KMS-11 (cell line): ENCODE measurements around the gene FAM184B.

ENCODE experiments used
- H2AFZ ChIP-seq: fragments of 200-600 bp; sonication (generic); 2 replicates; pipeline ENCODE4 v1.6.1; 2016; ENCODE audit warnings: antibody characterized with exemption, mixed run types, low read depth
- H3K27ac ChIP-seq: fragments of 200-600 bp; sonication (generic); 2 replicates; pipeline ENCODE4 v1.6.1; 2016; ENCODE audit warnings: mild to moderate bottlenecking, mixed run types
- H3K27me3 ChIP-seq: fragments of 200-600 bp; sonication (generic); 2 replicates; pipeline ENCODE4 v1.6.1; 2017; ENCODE audit warnings: mild to moderate bottlenecking, low read depth, mixed run types, moderate library complexity; ENCODE audit not compliant: insufficient read depth
- H3K36me3 ChIP-seq: fragments of 200-600 bp; sonication (generic); 2 replicates; pipeline ENCODE4 v1.6.1; 2017; ENCODE audit warnings: mild to moderate bottlenecking, mixed run types; ENCODE audit not compliant: insufficient read depth
- H3K4me1 ChIP-seq: fragments of 200-600 bp; sonication (generic); 2 replicates; pipeline ENCODE4 v1.6.1; 2016; ENCODE audit warnings: mild to moderate bottlenecking, low read depth, mixed run types; ENCODE audit not compliant: poor library complexity, severe bottlenecking
- H3K4me2 ChIP-seq: fragments of 200-600 bp; sonication (generic); 2 replicates; pipeline ENCODE4 v1.7.0; 2016; ENCODE audit warnings: mild to moderate bottlenecking, mixed run types
- H3K4me3 ChIP-seq: fragments of 200-600 bp; sonication (generic); IDR thresholded peaks from 2 replicates; pipeline ENCODE4 v1.6.1; 2017; ENCODE audit warnings: low read depth, low read length, mixed read lengths; ENCODE audit not compliant: insufficient read depth
- H3K79me2 ChIP-seq: fragments of 200-600 bp; sonication (generic); 2 replicates; pipeline ENCODE4 v1.6.1; 2016; ENCODE audit warnings: low read depth, mixed run types; ENCODE audit not compliant: insufficient read depth
- H3K9ac ChIP-seq: fragments of 200-600 bp; sonication (generic); 2 replicates; pipeline ENCODE4 v1.6.1; 2016; ENCODE audit warnings: mild to moderate bottlenecking, mixed run types
- H4K20me1 ChIP-seq: fragments of 200-600 bp; sonication (generic); 2 replicates; pipeline ENCODE4 v1.6.1; 2016; ENCODE audit warnings: mild to moderate bottlenecking, mixed run types; ENCODE audit not compliant: insufficient read depth
- TF ChIP-seq, protein P1 (sequence below): fragments of 200-600 bp; sonication (generic); conservative IDR thresholded peaks from 2 replicates; pipeline ENCODE4 v1.6.1; 2017; ENCODE audit warnings: low read depth, mild to moderate bottlenecking, antibody characterized with exemption, low read length, moderate library complexity, mixed read lengths

FAM184B gene

DNA sequence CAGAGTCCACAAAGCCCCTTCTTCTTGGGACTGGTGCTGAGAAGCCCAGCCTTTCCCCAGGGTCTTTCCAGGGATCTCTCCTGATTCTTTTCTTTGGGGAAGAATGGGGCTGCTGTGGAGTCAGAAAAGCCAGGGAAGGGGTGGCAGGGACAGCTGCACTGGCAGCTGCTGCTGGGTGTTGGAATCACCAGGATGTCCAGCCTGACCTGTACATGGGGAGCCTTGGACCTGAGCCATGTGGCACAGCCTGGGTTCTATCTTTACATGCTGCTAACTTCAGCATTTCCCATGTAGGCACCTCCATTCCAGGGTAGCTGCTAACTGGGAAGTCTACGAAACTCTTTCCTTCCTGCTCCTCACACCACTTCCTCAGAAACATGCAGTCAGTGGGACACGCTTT lies 131.0 kb downstream of the FAM184B start:
- Histone ChIP-seq H4K20me1 (no peaks in the 10 kb centered on the region), H3K9ac (no peak overlapping the region), H3K4me1 (no peaks in the 10 kb centered on the region), H3K4me2 (no peak overlapping the region), H3K27ac (no peak overlapping the region), H3K4me3 (no peak overlapping the region), H3K79me2 (no peaks in the 10 kb centered on the region), H3K27me3 (no peaks in the 10 kb centered on the region), H3K36me3 (no peaks in the 10 kb centered on the region), H2AFZ (no peak overlapping the region)
- TF ChIP-seq, protein P1, sequence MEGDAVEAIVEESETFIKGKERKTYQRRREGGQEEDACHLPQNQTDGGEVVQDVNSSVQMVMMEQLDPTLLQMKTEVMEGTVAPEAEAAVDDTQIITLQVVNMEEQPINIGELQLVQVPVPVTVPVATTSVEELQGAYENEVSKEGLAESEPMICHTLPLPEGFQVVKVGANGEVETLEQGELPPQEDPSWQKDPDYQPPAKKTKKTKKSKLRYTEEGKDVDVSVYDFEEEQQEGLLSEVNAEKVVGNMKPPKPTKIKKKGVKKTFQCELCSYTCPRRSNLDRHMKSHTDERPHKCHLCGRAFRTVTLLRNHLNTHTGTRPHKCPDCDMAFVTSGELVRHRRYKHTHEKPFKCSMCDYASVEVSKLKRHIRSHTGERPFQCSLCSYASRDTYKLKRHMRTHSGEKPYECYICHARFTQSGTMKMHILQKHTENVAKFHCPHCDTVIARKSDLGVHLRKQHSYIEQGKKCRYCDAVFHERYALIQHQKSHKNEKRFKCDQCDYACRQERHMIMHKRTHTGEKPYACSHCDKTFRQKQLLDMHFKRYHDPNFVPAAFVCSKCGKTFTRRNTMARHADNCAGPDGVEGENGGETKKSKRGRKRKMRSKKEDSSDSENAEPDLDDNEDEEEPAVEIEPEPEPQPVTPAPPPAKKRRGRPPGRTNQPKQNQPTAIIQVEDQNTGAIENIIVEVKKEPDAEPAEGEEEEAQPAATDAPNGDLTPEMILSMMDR, result no peak

DNA sequence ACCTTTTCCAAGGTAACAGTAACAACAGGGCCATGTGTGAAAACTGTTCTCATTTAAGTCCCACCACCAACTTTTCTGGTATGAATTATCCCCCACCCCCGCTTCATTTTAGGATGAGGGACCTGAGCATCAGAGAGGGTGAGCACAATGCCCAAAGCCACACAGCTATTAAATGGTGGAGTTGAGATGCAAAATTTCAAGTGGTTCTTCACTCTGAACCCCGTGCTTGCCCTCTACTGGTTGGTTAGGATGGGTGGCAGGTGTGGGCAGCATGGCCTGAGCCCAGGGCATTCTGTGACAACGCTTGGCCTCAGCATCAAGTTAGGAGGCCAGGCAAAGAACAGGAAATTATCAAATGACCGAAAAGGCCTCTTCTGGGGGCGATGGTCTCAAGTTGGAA lies 133.5 kb downstream of the FAM184B start:
- no peak overlapping the region for H2AFZ ChIP-seq
- H3K4me2 ChIP-seq, result no peak overlapping the region
- no peaks in the 10 kb centered on the region for H4K20me1 ChIP-seq
- no peaks in the 10 kb centered on the region for H3K4me1 ChIP-seq
- H3K27me3 ChIP-seq, result no peaks in the 10 kb centered on the region
- TF ChIP-seq, protein P1, result no peak
- no peak overlapping the region for H3K9ac ChIP-seq
- H3K36me3 ChIP-seq, result no peaks in the 10 kb centered on the region
- H3K79me2 ChIP-seq, result no peaks in the 10 kb centered on the region
- H3K27ac ChIP-seq, result no peak overlapping the region
- no peak overlapping the region for H3K4me3 ChIP-seq

DNA sequence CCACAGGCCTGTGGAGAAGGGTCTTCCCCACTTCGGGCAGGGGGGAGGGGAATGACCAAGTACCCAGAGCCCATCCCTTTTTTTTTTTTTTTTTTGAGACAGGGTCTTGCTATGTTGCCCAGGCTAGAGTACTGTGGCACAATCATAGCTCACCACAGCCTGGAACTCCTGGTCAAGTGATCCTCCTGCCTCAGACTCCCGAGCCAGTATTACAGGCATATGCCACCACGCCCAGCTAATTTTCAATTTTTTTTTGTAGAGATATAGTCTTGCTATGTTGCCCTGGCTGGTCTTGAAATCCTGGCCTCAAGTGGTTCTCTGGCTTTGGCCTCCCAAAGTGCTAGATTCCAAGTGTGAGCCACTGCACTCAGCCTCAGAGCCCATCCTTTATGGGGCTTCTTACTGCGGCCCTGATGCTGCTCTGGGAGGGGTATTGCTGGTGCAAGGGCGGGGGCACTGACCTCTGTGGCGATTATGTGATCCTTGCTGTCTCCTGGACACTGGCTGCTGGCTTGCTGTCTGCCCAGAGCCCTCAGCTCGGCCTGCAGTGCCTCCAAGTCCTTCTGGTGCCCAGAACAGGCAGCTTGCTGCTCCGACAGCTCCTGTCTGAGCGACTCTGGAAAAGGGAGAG lies 134.1 kb downstream of the FAM184B start:
- Histone ChIP-seq H3K27ac (no peak overlapping the region), H3K9ac (no peak overlapping the region), H3K27me3 (no peaks in the 10 kb centered on the region), H3K4me3 (no peak overlapping the region), H3K4me2 (no peak overlapping the region), H3K79me2 (no peaks in the 10 kb centered on the region), H4K20me1 (no peaks in the 10 kb centered on the region), H3K36me3 (no peaks in the 10 kb centered on the region), H3K4me1 (no peaks in the 10 kb centered on the region), H2AFZ (no peak overlapping the region)
- TF ChIP-seq, protein P1, result no peak

DNA sequence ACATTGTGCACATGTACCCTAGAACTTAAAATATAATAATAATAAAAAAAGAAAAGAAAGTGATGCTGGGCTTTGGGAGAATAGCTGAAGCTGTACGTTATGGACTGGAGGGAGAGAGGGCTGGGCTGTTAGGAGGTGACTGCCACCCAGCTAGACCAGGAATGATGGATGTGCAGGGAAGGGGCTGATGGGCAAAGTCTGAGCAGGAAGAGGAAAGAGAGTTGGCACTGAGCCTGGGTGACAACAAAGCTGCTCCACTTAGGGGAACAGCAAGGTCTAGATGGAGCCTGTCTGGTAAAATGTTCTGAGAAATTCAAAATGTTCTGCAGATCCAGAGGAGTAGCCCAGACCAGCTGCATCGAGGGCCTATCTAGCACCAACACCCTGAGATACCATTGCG lies 134.7 kb downstream of the FAM184B start:
- H3K27ac ChIP-seq, result no peak overlapping the region
- TF ChIP-seq, protein P1, result no peak
- no peaks in the 10 kb centered on the region for H4K20me1 ChIP-seq
- H3K9ac ChIP-seq, result no peak overlapping the region
- H3K79me2 ChIP-seq, result no peaks in the 10 kb centered on the region
- H3K4me1 ChIP-seq, result no peaks in the 10 kb centered on the region
- no peak overlapping the region for H3K4me3 ChIP-seq
- no peaks in the 10 kb centered on the region for H3K27me3 ChIP-seq
- no peak overlapping the region for H2AFZ ChIP-seq
- no peak overlapping the region for H3K4me2 ChIP-seq
- H3K36me3 ChIP-seq, result no peaks in the 10 kb centered on the region
